ENCODE results near the gene CFL1. TPM values are rescaled to one million over a fixed set of nuclear protein-coding genes. Genes with fewer than 3 reads are reported as not detected.

CFL1 gene
- total and polyA plus RNA-seq, 4 donors = 387 to 1,282 (median 730) TPM

GRCh38 chr11:65899356-65900124 is 41.6 kb upstream of the CFL1 start:
- Histone ChIP-seq H3K4me1 (ENCODE audit: control insufficient read depth in 5 of 5, insufficient read depth in 5 of 5, low read length in 5 of 5) (peaks cover 0 to 4% (median 0%) of the 10 kb centered on the region in 5 donors), H3K27ac (ENCODE audit: low read depth in 1 of 2, low read length in 1 of 2) (peak overlapping the region; percentile 86 to 93), H3K36me3 (ENCODE audit: control insufficient read depth in 4 of 4, insufficient read depth in 4 of 4, low read length in 4 of 4) (no peaks in the 10 kb centered on the region), H3K9me3 (ENCODE audit: control insufficient read depth in 4 of 4, insufficient read depth in 3 of 4, low read length in 3 of 4) (no peaks in the 10 kb centered on the region), H3K9ac (ENCODE audit: insufficient read depth in 1 of 2, low read length in 2 of 2) (no peak overlapping the region), H3K27me3 (ENCODE audit: control insufficient read depth in 3 of 3, insufficient read depth in 3 of 3, low read length in 2 of 3) (peaks cover 0 to 56% (median 37%) of the 10 kb centered on the region in 3 donors), H3K4me3 (peak overlapping the region; percentile 59)
- WGBS, 2 donors = 2 to 3% methylated on average over 57 to 78 of the region's 78 CpGs
- ATAC-seq (ENCODE audit: insufficient read depth, low FRiP score) = peak; percentile 58
- DNase-seq = no peak
- no peak for TF ChIP-seq CTCF (IDR thresholded peaks at IDR 0.05; ENCODE audit: control extremely low read depth, extremely low read depth)

- DNase-seq = no peak
- H3K9ac ChIP-seq (ENCODE audit: insufficient read depth in 1 of 2, low read length in 2 of 2) = no peak overlapping the region
- H3K9me3 ChIP-seq (ENCODE audit: control insufficient read depth in 4 of 4, insufficient read depth in 3 of 4, low read length in 3 of 4) = no peaks in the 10 kb centered on the region
- peak overlapping the region; percentile 86 to 93 for H3K27ac ChIP-seq (ENCODE audit: low read depth in 1 of 2, low read length in 1 of 2)
- H3K4me1 ChIP-seq (ENCODE audit: control insufficient read depth in 5 of 5, insufficient read depth in 5 of 5, low read length in 5 of 5) = peaks cover 0 to 7% (median 0%) of the 10 kb centered on the region in 5 donors
- H3K4me3 ChIP-seq = peak overlapping the region; percentile 59
- no peak for TF ChIP-seq CTCF (IDR thresholded peaks at IDR 0.05; ENCODE audit: control extremely low read depth, extremely low read depth)
- WGBS, 2 donors = 25% methylated on average over 26 to 28 of the region's 28 CpGs
- no peak for ATAC-seq (ENCODE audit: insufficient read depth, low FRiP score)
- H3K36me3 ChIP-seq (ENCODE audit: control insufficient read depth in 4 of 4, insufficient read depth in 4 of 4, low read length in 4 of 4) = no peaks in the 10 kb centered on the region
- peaks cover 0 to 56% (median 37%) of the 10 kb centered on the region in 3 donors for H3K27me3 ChIP-seq (ENCODE audit: control insufficient read depth in 3 of 3, insufficient read depth in 3 of 3, low read length in 2 of 3)
Observed at GRCh38 chr11:65898656-65899355, 40.8 kb upstream of the CFL1 start.

- DNase-seq (no peak), ATAC-seq (ENCODE audit: insufficient read depth, low FRiP score) (no peak)
- Histone ChIP-seq H3K9me3 (ENCODE audit: control insufficient read depth in 4 of 4, insufficient read depth in 3 of 4, low read length in 3 of 4) (no peaks in the 10 kb centered on the region), H3K9ac (ENCODE audit: insufficient read depth in 1 of 2, low read length in 2 of 2) (no peak overlapping the region), H3K27me3 (ENCODE audit: control insufficient read depth in 3 of 3, insufficient read depth in 3 of 3, low read length in 2 of 3) (peaks cover 0 to 49% (median 33%) of the 10 kb centered on the region in 3 donors), H3K4me3 (no peak overlapping the region), H3K27ac (ENCODE audit: low read depth in 1 of 2, low read length in 1 of 2) (no peak overlapping the region), H3K4me1 (ENCODE audit: control insufficient read depth in 5 of 5, insufficient read depth in 5 of 5, low read length in 5 of 5) (peaks cover 0 to 15% (median 5%) of the 10 kb centered on the region in 5 donors), H3K36me3 (ENCODE audit: control insufficient read depth in 4 of 4, insufficient read depth in 4 of 4, low read length in 4 of 4) (no peaks in the 10 kb centered on the region)
- TF ChIP-seq CTCF (IDR thresholded peaks at IDR 0.05; ENCODE audit: control extremely low read depth, extremely low read depth) = no peak
- 97 to 100% methylated on average over 4 of the region's 4 CpGs for WGBS, 2 donors
Observed at GRCh38 chr11:65897020-65897471, 39.1 kb upstream of the CFL1 start.

All from lung (tissue), 12 donors.